BLaER1 (cell line): ENCODE data around the gene MAST4.
A peak's percentile ranks its signal among the peaks of the same experiment; 100 is the strongest.

ENCODE experiments used
- H3K27ac ChIP-seq: shearing (Covaris generic); formaldehyde crosslinking; 2 replicates; pipeline ENCODE4 v1.8.1; 2022
- H3K27me3 ChIP-seq: shearing (Covaris generic); formaldehyde crosslinking; 2 replicates; pipeline ENCODE4 v1.8.1; 2022
- H3K36me3 ChIP-seq: shearing (Covaris generic); formaldehyde crosslinking; 2 replicates; pipeline ENCODE4 v1.8.1; 2022
- H3K4me1 ChIP-seq: shearing (Covaris generic); formaldehyde crosslinking; 2 replicates; pipeline ENCODE4 v1.8.1; 2022
- H3K4me2 ChIP-seq: shearing (Covaris generic); formaldehyde crosslinking; 2 replicates; pipeline ENCODE4 v1.8.1; 2022
- H3K4me3 ChIP-seq: shearing (Covaris generic); formaldehyde crosslinking; 2 replicates; pipeline ENCODE4 v1.8.1; 2022
- H3K9ac ChIP-seq: shearing (Covaris generic); formaldehyde crosslinking; 2 replicates; pipeline ENCODE4 v1.8.1; 2022
- H3K9me3 ChIP-seq: shearing (Covaris generic); formaldehyde crosslinking; 2 replicates; pipeline ENCODE4 v1.8.1; 2022
- H4K20me1 ChIP-seq: shearing (Covaris generic); formaldehyde crosslinking; 2 replicates; pipeline ENCODE4 v1.8.1; 2022
- Cebpa-rat ChIP-seq: shearing (Covaris generic); IDR thresholded peaks from 2 replicates; pipeline ENCODE4 v1.8.1; 2022

Gene MAST4

GRCh38 chr5:66974256-66974655, 378.1 kb downstream of the MAST4 start:
- H3K27ac ChIP-seq = no peak overlapping the region
- H4K20me1 ChIP-seq = no peaks in the 10 kb centered on the region
- no peak overlapping the region for H3K4me3 ChIP-seq
- no peaks in the 10 kb centered on the region for H3K36me3 ChIP-seq
- H3K9ac ChIP-seq = no peak overlapping the region
- H3K9me3 ChIP-seq = no peaks in the 10 kb centered on the region
- TF ChIP-seq Cebpa-rat = no peak
- no peaks in the 10 kb centered on the region for H3K27me3 ChIP-seq
- H3K4me1 ChIP-seq = no peaks in the 10 kb centered on the region
- no peak overlapping the region for H3K4me2 ChIP-seq

GRCh38 chr5:66976108-66976507, 379.9 kb downstream of the MAST4 start:
- H3K36me3 ChIP-seq = no peaks in the 10 kb centered on the region
- H3K9me3 ChIP-seq = no peaks in the 10 kb centered on the region
- TF ChIP-seq Cebpa-rat = no peak

GRCh38 chr5:66979738-66980137, 383.5 kb downstream of the MAST4 start:
- Histone ChIP-seq H3K4me3 (no peak overlapping the region), H3K9me3 (no peaks in the 10 kb centered on the region), H3K4me1 (no peaks in the 10 kb centered on the region), H3K27me3 (no peaks in the 10 kb centered on the region), H3K9ac (no peak overlapping the region), H3K4me2 (no peak overlapping the region), H3K36me3 (no peaks in the 10 kb centered on the region), H3K27ac (no peak overlapping the region), H4K20me1 (no peaks in the 10 kb centered on the region)
- no peak for TF ChIP-seq Cebpa-rat

More at GRCh38 chr5:66976108-66976507, 379.9 kb downstream of the MAST4 start:
- H3K27ac ChIP-seq = no peak overlapping the region
- H3K9ac ChIP-seq = no peak overlapping the region
- no peak overlapping the region for H3K4me2 ChIP-seq
- H3K4me3 ChIP-seq = no peak overlapping the region
- no peaks in the 10 kb centered on the region for H3K4me1 ChIP-seq
- H3K27me3 ChIP-seq = no peaks in the 10 kb centered on the region
- no peaks in the 10 kb centered on the region for H4K20me1 ChIP-seq

- H3K27ac ChIP-seq = no peak overlapping the region
- H3K9ac ChIP-seq = no peak overlapping the region
- H3K4me3 ChIP-seq = no peak overlapping the region
- H4K20me1 ChIP-seq = no peaks in the 10 kb centered on the region
- H3K36me3 ChIP-seq = no peaks in the 10 kb centered on the region
- H3K4me2 ChIP-seq = no peak overlapping the region
- H3K27me3 ChIP-seq = no peaks in the 10 kb centered on the region
- peaks cover 6% of the 10 kb centered on the region for H3K4me1 ChIP-seq
- no peaks in the 10 kb centered on the region for H3K9me3 ChIP-seq
- TF ChIP-seq Cebpa-rat = no peak
Measured at GRCh38 chr5:66981266-66982055, 385.3 kb downstream of the MAST4 start.

- no peak for TF ChIP-seq Cebpa-rat
- no peaks in the 10 kb centered on the region for H3K27me3 ChIP-seq
Measured at GRCh38 chr5:66982056-66982387, 385.8 kb downstream of the MAST4 start.

GRCh38 chr5:66982470-66982869, 386.3 kb downstream of the MAST4 start:
- Histone ChIP-seq H3K4me1 (peaks cover 9% of the 10 kb centered on the region), H4K20me1 (no peaks in the 10 kb centered on the region), H3K4me2 (no peak overlapping the region), H3K9me3 (no peaks in the 10 kb centered on the region), H3K36me3 (no peaks in the 10 kb centered on the region), H3K27ac (no peak overlapping the region), H3K27me3 (no peaks in the 10 kb centered on the region), H3K9ac (no peak overlapping the region), H3K4me3 (no peak overlapping the region)
- TF ChIP-seq Cebpa-rat = no peak

More at GRCh38 chr5:66982056-66982387, 385.8 kb downstream of the MAST4 start:
- peaks cover 9% of the 10 kb centered on the region for H3K4me1 ChIP-seq
- H3K4me3 ChIP-seq = no peak overlapping the region
- H3K27ac ChIP-seq = no peak overlapping the region
- no peaks in the 10 kb centered on the region for H3K9me3 ChIP-seq
- H3K4me2 ChIP-seq = no peak overlapping the region
- no peaks in the 10 kb centered on the region for H4K20me1 ChIP-seq
- H3K9ac ChIP-seq = no peak overlapping the region
- no peaks in the 10 kb centered on the region for H3K36me3 ChIP-seq

- no peaks in the 10 kb centered on the region for H3K9me3 ChIP-seq
- no peak overlapping the region for H3K4me2 ChIP-seq
- H3K4me3 ChIP-seq = no peak overlapping the region
- H4K20me1 ChIP-seq = no peaks in the 10 kb centered on the region
- no peak for TF ChIP-seq Cebpa-rat
- no peak overlapping the region for H3K27ac ChIP-seq
- peaks cover 14% of the 10 kb centered on the region for H3K4me1 ChIP-seq
- H3K9ac ChIP-seq = no peak overlapping the region
- no peaks in the 10 kb centered on the region for H3K36me3 ChIP-seq
- no peaks in the 10 kb centered on the region for H3K27me3 ChIP-seq
Measured at GRCh38 chr5:66985417-66985816, 389.2 kb downstream of the MAST4 start.

GRCh38 chr5:66986009-66986408, 389.8 kb downstream of the MAST4 start:
- Histone ChIP-seq H3K9ac (no peak overlapping the region), H3K27me3 (no peaks in the 10 kb centered on the region), H3K4me3 (no peak overlapping the region), H4K20me1 (no peaks in the 10 kb centered on the region), H3K4me1 (peaks cover 14% of the 10 kb centered on the region), H3K9me3 (no peaks in the 10 kb centered on the region), H3K36me3 (no peaks in the 10 kb centered on the region), H3K27ac (no peak overlapping the region), H3K4me2 (no peak overlapping the region)
- no peak for TF ChIP-seq Cebpa-rat

GRCh38 chr5:66986534-66986933, 390.3 kb downstream of the MAST4 start:
- H3K9me3 ChIP-seq = no peaks in the 10 kb centered on the region
- H3K4me2 ChIP-seq = peak overlapping the region; percentile 19; the same call in 1 of the 2 replicates
- H3K27ac ChIP-seq = no peak overlapping the region
- H3K4me1 ChIP-seq = peaks cover 14% of the 10 kb centered on the region
- H3K9ac ChIP-seq = no peak overlapping the region
- no peak for TF ChIP-seq Cebpa-rat
- no peaks in the 10 kb centered on the region for H3K36me3 ChIP-seq
- H4K20me1 ChIP-seq = no peaks in the 10 kb centered on the region
- no peak overlapping the region for H3K4me3 ChIP-seq
- H3K27me3 ChIP-seq = no peaks in the 10 kb centered on the region

GRCh38 chr5:66987126-66987525, 390.9 kb downstream of the MAST4 start:
- Histone ChIP-seq H3K9ac (no peak overlapping the region), H3K4me2 (no peak overlapping the region), H3K27ac (no peak overlapping the region), H3K4me1 (peaks cover 14% of the 10 kb centered on the region), H3K36me3 (no peaks in the 10 kb centered on the region), H3K4me3 (no peak overlapping the region), H4K20me1 (no peaks in the 10 kb centered on the region), H3K27me3 (no peaks in the 10 kb centered on the region), H3K9me3 (no peaks in the 10 kb centered on the region)
- TF ChIP-seq Cebpa-rat = no peak
